H54 (cell line): Measurements from ENCODE around the gene ACO2.
"Not testable (repeated sequence)": the region's sequence is repeated elsewhere in the genome, so short reads cannot be mapped to it uniquely, and the experiment has no call there.

Experiments used
- DNase-seq: peaks from one replicate; pipeline ENCODE4 v3.0.0; 2011; ENCODE audit warnings: low spot score, mixed read lengths; ENCODE audit not compliant: insufficient read length
- FAIRE-seq: peaks from 3 replicates; lab custom pipeline; 2011; peaks lifted over from hg19 to GRCh38; lab: Jason Lieb, UNC
- POLR2A ChIP-seq: IDR thresholded peaks from 2 replicates; pipeline ENCODE4 v1.6.1; 2011; ENCODE audit warnings: low read depth, mild to moderate bottlenecking, low read length

ACO2 gene

GRCh38 chr22:41444360-41445128 is 24.4 kb upstream of the ACO2 start:
- TF ChIP-seq POLR2A, result no peak
- DNase-seq, result peak; percentile 75
- FAIRE-seq, result peak; percentile 23

- no peak for FAIRE-seq
- no peak for TF ChIP-seq POLR2A
Measured at GRCh38 chr22:41445129-41446056, 23.5 kb upstream of the ACO2 start.

GRCh38 chr22:41446057-41446501 is 22.8 kb upstream of the ACO2 start:
- FAIRE-seq (no peak), DNase-seq (no peak)
- TF ChIP-seq POLR2A, result no peak

More at GRCh38 chr22:41445129-41446056, 23.5 kb upstream of the ACO2 start:
- no peak for DNase-seq

GRCh38 chr22:41446639-41447434 is 22.1 kb upstream of the ACO2 start, which contains the start of gene TOB2:
TSS of gene TOB2 (minus strand) at chr22:41446801. CDS start at chr22:41437345, 9,456 bp downstream.
- TF ChIP-seq POLR2A, result peak; percentile 99
- no peak for FAIRE-seq
- DNase-seq, result no peak

GRCh38 chr22:41447435-41448188 is 21.3 kb upstream of the ACO2 start:
- peak; percentile 27; the same call in 1 of the 2 replicates for TF ChIP-seq POLR2A
- DNase-seq, result no peak
- FAIRE-seq, result no peak

GRCh38 chr22:41448189-41448808 is 20.6 kb upstream of the ACO2 start:
- FAIRE-seq (peak; percentile 82), DNase-seq (peak; percentile 76)
- 0 out of 2 replicates have a peak, but pooled peaks have one; percentile 24 for TF ChIP-seq POLR2A

- no peak for DNase-seq
- no peak for TF ChIP-seq POLR2A
- FAIRE-seq, result no peak
Measured at GRCh38 chr22:41458161-41458728, 10.7 kb upstream of the ACO2 start.

GRCh38 chr22:41459431-41459830 is 9.5 kb upstream of the ACO2 start:
- no peak for TF ChIP-seq POLR2A

GRCh38 chr22:41460071-41460470 is 8.8 kb upstream of the ACO2 start:
- FAIRE-seq, DNase-seq: not testable (repeated sequence)

More at GRCh38 chr22:41459431-41459830, 9.5 kb upstream of the ACO2 start:
- DNase-seq, result no peak
- no peak for FAIRE-seq

GRCh38 chr22:41461901-41462300 is 7.0 kb upstream of the ACO2 start:
- FAIRE-seq, result no peak
- TF ChIP-seq POLR2A, result no peak
- no peak for DNase-seq

- no peak for DNase-seq
- FAIRE-seq, result no peak
- TF ChIP-seq POLR2A, result no peak
Measured at GRCh38 chr22:41469218-41469851, 418 bp downstream of the ACO2 start.

GRCh38 chr22:41470886-41471285 is 2.0 kb downstream of the ACO2 start:
- DNase-seq, result no peak
- no peak for FAIRE-seq
- no peak for TF ChIP-seq POLR2A
